MM.1S (cell line): ENCODE data around the gene DNAJC5.

Experiments used
- DNase-seq: peaks from one replicate; pipeline ENCODE4 v3.0.0-alpha.2; 2015
- H2AFZ ChIP-seq: fragments of 300-600 bp; sonication (generic); 2 replicates; pipeline ENCODE4 v1.6.0; 2016; ENCODE audit warnings: antibody characterized with exemption, low read length
- H3F3A ChIP-seq: fragments of 300-600 bp; sonication (generic); 2 replicates; pipeline ENCODE4 v1.6.1; 2016; ENCODE audit warnings: mild to moderate bottlenecking, antibody characterized with exemption, low read length, moderate library complexity, mixed read lengths; ENCODE audit not compliant: insufficient read depth
- H3K27ac ChIP-seq: fragments of 300-600 bp; sonication (generic); 2 replicates; pipeline ENCODE4 v1.5.1; 2016; ENCODE audit warnings: mild to moderate bottlenecking, low read length
- H3K27me3 ChIP-seq: fragments of 300-600 bp; sonication (generic); replicated peaks from 2 replicates; pipeline ENCODE4 v1.6.0; 2016; ENCODE audit warnings: low read length; ENCODE audit not compliant: insufficient read depth
- H3K36me3 ChIP-seq: fragments of 300-600 bp; sonication (generic); replicated peaks from 2 replicates; pipeline ENCODE4 v1.6.1; 2016; ENCODE audit warnings: mild to moderate bottlenecking, low read length, mixed read lengths; ENCODE audit not compliant: insufficient read depth
- H3K4me1 ChIP-seq: fragments of 300-600 bp; sonication (generic); 2 replicates; pipeline ENCODE4 v1.6.1; 2016; ENCODE audit warnings: low read length, mixed read lengths
- H3K4me2 ChIP-seq: fragments of 300-600 bp; sonication (generic); 2 replicates; pipeline ENCODE4 v1.6.0; 2016; ENCODE audit warnings: low read depth, low read length
- H3K4me3 ChIP-seq: fragments of 300-600 bp; sonication (generic); 2 replicates; pipeline ENCODE4 v1.5.1; 2016; ENCODE audit warnings: low read length, mixed read lengths
- H3K79me2 ChIP-seq: fragments of 300-600 bp; sonication (generic); 2 replicates; pipeline ENCODE4 v1.6.1; 2016; ENCODE audit warnings: mixed run types, low read length, mixed read lengths
- H3K9ac ChIP-seq: fragments of 300-600 bp; sonication (generic); 2 replicates; pipeline ENCODE4 v1.6.1; 2016; ENCODE audit warnings: low read length, mixed read lengths
- H3K9me2 ChIP-seq: fragments of 300-600 bp; sonication (generic); replicated peaks from 2 replicates; pipeline ENCODE4 v1.6.1; 2016; ENCODE audit warnings: mild to moderate bottlenecking, low read length, mixed read lengths; ENCODE audit not compliant: insufficient read depth
- H3K9me3 ChIP-seq: fragments of 300-600 bp; sonication (generic); replicated peaks from 2 replicates; pipeline ENCODE4 v1.6.1; 2016; ENCODE audit warnings: mild to moderate bottlenecking, low read length, mixed read lengths; ENCODE audit not compliant: insufficient read depth
- H4K20me1 ChIP-seq: fragments of 300-600 bp; sonication (generic); 2 replicates; pipeline ENCODE4 v1.6.1; 2016; ENCODE audit warnings: mild to moderate bottlenecking, low read length, moderate library complexity, mixed read lengths; ENCODE audit not compliant: insufficient read depth
- EZH2 ChIP-seq: fragments of 300-600 bp; sonication (generic); optimal IDR thresholded peaks from 2 replicates; pipeline ENCODE3; 2017; ENCODE audit warnings: low read depth, mild to moderate bottlenecking, antibody characterized with exemption, low read length, mixed read lengths
- EZH2phosphoT487 ChIP-seq: fragments of 300-600 bp; sonication (generic); IDR thresholded peaks from 2 replicates; pipeline ENCODE4 v1.6.1; 2018; ENCODE audit warnings: antibody characterized with exemption, low read length
- TF ChIP-seq, protein P1 (sequence below): fragments of 300-600 bp; sonication (generic); IDR thresholded peaks from 2 replicates; pipeline ENCODE4 v1.5.1; 2016; ENCODE audit warnings: antibody characterized with exemption, low read length, mixed read lengths

The DNAJC5 gene

DNA sequence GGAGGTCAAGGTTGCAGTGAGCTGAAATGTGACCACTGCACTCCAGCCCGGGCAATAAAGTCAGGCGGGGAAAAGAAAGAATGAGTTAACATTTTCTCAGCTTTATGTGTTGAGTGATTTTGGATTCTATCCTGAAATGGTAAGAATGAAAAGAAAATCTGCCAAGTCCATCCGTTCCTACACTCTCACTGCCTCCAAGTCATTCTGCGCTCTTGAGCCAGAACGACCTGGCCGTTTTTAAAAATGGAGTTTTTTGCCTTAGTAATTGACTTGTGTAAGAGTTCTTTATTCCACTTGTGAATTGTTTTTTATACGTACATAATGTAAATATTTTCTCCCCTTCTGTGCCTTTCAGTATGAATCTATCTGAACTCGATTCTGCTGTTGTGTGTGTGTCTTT lies 28.7 kb downstream of the DNAJC5 start:
- no peak overlapping the region for H3K9ac ChIP-seq
- no peak overlapping the region for H3K27ac ChIP-seq
- H3K4me1 ChIP-seq: no peaks in the 10 kb centered on the region
- TF ChIP-seq, protein P1, sequence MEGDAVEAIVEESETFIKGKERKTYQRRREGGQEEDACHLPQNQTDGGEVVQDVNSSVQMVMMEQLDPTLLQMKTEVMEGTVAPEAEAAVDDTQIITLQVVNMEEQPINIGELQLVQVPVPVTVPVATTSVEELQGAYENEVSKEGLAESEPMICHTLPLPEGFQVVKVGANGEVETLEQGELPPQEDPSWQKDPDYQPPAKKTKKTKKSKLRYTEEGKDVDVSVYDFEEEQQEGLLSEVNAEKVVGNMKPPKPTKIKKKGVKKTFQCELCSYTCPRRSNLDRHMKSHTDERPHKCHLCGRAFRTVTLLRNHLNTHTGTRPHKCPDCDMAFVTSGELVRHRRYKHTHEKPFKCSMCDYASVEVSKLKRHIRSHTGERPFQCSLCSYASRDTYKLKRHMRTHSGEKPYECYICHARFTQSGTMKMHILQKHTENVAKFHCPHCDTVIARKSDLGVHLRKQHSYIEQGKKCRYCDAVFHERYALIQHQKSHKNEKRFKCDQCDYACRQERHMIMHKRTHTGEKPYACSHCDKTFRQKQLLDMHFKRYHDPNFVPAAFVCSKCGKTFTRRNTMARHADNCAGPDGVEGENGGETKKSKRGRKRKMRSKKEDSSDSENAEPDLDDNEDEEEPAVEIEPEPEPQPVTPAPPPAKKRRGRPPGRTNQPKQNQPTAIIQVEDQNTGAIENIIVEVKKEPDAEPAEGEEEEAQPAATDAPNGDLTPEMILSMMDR: no peak
- TF ChIP-seq EZH2 (no peak), EZH2phosphoT487 (no peak)
- H2AFZ ChIP-seq: no peak overlapping the region
- H3K36me3 ChIP-seq: peaks cover 5% of the 10 kb centered on the region; the same call in 1 of the 2 replicates
- H3K9me3 ChIP-seq: no peaks in the 10 kb centered on the region
- no peak overlapping the region for H3K4me3 ChIP-seq
- no peaks in the 10 kb centered on the region for H3K9me2 ChIP-seq
- no peak overlapping the region for H3K4me2 ChIP-seq
- no peaks in the 10 kb centered on the region for H3K27me3 ChIP-seq
- H3K79me2 ChIP-seq: no peaks in the 10 kb centered on the region
- DNase-seq: no peak
- no peaks in the 10 kb centered on the region for H3F3A ChIP-seq
- no peaks in the 10 kb centered on the region for H4K20me1 ChIP-seq

DNA sequence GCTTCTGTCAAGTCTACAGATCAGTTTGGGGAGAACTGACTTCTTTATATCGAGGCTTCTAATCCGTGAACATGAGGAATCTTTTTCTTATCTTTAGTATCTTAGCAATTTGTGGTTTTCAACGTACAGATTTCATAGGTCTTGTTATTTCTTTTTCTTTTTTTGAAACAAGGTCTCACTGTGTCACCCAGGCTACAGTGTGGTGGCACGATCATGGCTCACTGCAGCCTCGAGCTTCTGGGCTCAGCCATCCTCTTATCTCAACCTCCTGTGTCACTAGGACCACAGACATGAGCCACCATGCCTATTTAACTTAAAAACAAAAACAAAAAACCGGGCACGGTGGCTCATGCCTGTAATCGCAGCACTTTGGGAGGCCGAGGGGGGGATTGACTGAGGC lies 29.3 kb downstream of the DNAJC5 start:
- no peaks in the 10 kb centered on the region for H3F3A ChIP-seq
- no peak overlapping the region for H3K27ac ChIP-seq
- TF ChIP-seq EZH2 (no peak), EZH2phosphoT487 (no peak)
- TF ChIP-seq, protein P1: no peak
- no peak overlapping the region for H2AFZ ChIP-seq
- no peak for DNase-seq
- H3K79me2 ChIP-seq: no peaks in the 10 kb centered on the region
- H3K4me2 ChIP-seq: no peak overlapping the region
- H3K9ac ChIP-seq: no peak overlapping the region
- peaks cover 5% of the 10 kb centered on the region; the same call in 1 of the 2 replicates for H3K36me3 ChIP-seq
- no peaks in the 10 kb centered on the region for H4K20me1 ChIP-seq
- H3K4me3 ChIP-seq: no peak overlapping the region
- H3K27me3 ChIP-seq: no peaks in the 10 kb centered on the region
- no peaks in the 10 kb centered on the region for H3K9me2 ChIP-seq
- no peaks in the 10 kb centered on the region for H3K9me3 ChIP-seq
- H3K4me1 ChIP-seq: no peaks in the 10 kb centered on the region

DNA sequence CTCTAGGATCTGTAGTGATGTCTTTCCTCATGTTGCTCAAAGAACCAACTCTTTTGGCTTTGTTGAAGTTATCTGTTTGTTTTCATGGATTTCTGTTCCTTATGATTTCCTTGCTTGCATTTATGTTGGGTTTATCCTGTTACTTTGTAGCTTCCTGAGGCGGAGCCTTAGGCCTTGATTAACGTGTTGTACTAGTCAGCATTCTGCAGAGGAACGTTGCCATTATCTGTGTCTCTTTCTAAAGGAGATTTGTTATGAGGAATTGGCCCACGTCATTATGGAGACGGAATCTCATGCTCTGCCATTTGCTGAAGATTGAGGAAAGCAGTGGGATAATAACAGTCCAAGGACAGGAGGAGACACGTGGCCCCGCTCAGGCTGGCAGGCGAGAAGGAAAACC lies 31.4 kb downstream of the DNAJC5 start:
- Histone ChIP-seq H3K27ac (no peak overlapping the region), H3K9me3 (no peaks in the 10 kb centered on the region), H2AFZ (no peak overlapping the region), H3K9ac (no peak overlapping the region), H3K4me1 (no peaks in the 10 kb centered on the region), H4K20me1 (no peaks in the 10 kb centered on the region), H3F3A (no peaks in the 10 kb centered on the region), H3K4me2 (no peak overlapping the region), H3K79me2 (no peaks in the 10 kb centered on the region), H3K9me2 (no peaks in the 10 kb centered on the region), H3K4me3 (no peak overlapping the region), H3K27me3 (no peaks in the 10 kb centered on the region), H3K36me3 (peaks cover 5% of the 10 kb centered on the region; the same call in 1 of the 2 replicates)
- DNase-seq: no peak
- no peak for TF ChIP-seq EZH2
- no peak for TF ChIP-seq EZH2phosphoT487
- TF ChIP-seq, protein P1: no peak
